HCEC 1CT (cell line): ENCODE results near the gene TBC1D9.

Experiments used
- DNase-seq: peaks from one replicate; pipeline ENCODE4 v3.0.0-alpha.2; 2017

Gene TBC1D9

DNA sequence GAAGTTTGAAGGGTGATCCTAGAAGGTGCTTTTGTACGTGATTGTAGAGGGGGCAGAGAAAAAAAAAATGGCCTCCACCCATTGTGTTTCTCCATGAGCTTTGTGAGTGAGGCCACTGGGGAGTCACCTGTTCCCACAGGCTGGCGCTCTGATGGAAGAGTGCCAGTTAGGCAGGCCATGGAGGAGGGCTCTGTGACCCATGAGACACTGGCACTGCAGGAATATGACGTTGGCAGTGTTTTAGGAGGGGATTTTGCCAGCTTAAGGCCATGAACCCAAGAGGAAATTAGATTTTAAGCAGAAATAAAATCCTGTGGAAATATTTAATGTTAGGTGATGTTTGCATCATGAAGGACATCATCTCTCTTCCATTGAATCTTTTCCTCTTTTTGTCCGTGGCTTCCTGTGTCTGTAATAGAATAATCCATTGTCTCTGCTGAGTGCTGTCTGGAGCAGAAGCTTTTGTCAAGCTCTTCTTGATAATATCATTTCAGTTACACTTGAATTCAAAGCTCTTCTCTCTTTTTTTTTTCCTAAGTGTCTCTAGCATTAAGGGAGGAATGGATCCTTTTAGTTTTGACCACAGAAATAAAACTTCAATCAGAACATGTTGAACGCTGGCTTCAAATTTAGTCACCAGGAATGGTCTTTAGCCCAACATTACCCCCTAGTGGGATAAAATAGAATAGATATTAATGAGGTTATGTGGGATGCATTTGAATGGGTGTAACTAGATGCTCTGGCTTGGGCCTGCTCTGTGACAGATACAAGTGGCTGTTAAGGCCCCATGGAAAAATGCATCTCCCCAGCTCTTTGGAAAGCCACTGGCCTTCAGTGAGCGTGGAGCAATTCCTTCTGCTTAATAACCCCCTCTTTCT lies 146.4 kb downstream of the TBC1D9 start:
- no peak for DNase-seq

DNA sequence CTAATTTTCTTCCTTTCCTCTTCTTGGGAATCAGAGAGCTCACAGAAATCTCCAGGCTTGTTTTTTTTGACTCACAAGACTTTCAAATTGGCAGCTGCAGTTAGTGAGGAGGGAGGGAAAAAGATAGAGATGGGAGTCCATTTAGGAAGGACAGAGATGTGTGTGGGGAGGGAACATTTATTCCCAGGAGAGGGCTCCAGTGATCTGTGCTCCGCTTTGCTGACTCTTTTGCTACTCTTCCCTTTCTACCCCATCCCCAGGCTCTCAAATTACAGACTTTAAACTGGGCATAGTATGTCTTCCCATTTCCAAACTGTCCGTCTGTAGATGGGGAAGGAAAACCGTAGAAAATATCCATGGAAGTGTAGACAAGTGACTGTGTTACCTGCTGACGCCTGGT lies 148.3 kb downstream of the TBC1D9 start:
- no peak for DNase-seq

DNA sequence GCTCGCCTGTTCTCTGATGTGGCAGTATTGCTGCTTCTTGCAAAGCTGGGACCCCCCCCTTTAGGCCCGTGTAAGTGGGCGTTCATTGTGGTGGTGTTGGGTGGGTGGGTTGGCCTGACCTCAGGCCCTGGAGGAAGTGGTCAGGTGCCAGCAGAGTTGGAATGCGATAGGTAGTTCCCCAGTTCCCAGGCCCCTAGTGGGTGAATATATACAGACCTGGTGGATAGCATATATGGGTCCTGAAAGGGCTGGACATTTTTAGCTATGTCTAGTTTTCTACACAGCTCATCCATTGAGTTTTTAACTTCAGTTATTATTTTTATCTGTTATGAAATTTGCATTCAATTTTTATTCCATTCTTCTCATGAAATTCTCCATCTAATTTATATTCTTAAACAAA lies 151.6 kb downstream of the TBC1D9 start:
- DNase-seq, result no peak

DNA sequence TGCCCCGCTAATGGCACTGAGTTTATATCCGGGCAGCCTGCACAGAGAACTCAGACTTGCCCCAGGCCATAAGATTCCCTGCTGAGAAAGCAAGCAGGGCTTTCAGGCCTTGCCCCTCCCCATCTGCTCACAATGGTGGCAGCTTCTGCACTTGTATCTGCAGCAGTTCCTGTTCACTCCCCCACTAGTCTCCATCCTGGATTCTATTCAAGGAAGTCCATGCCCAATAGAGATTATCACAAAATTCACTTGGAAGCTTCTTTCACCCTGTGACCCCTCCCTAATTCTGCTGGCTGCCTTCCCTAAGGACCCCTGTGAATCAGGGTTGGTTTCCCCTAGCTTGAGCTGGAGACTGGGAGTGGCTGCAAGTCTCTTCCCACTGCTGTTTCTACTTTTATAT lies 152.9 kb downstream of the TBC1D9 start:
- no peak for DNase-seq

DNA sequence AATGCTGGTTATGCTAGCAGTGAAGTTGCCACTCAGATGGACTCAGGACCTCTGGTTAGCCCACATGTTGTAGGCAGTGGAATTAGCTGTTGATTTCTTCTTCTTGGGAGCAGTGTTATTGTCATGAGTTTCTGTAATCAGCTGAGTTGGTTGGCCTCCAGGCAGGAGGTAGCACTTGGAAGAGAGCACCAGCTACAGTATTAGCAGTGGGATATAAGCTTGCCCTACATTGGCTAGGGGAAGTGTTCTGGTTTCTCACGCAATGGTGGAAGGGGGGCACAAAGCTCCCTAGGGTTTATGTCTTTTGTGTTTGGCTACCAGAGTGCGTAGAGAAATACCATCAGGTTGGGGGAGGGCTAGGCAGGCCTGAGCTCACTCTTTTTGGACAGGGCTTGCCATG lies 153.5 kb downstream of the TBC1D9 start:
- DNase-seq, result no peak

DNA sequence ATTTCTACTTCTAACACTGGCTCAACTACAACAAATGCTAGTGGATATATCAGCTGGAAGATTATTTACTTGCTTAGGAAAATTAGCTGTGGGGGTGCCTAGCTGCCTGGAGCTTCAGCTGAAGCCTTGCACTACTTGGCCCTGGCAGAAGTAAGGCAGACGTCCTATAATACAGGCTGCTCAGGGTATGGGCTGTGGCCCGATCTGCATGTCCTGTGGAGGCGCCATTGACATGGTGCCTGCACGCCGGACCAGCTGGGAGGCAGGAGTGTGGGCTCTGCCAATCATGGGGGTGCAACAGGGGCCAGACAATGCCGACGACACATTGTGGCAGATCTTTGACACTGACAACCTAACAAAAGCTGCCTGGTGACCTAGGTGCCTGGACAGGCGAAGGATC lies 155.8 kb downstream of the TBC1D9 start:
- no peak for DNase-seq

DNA sequence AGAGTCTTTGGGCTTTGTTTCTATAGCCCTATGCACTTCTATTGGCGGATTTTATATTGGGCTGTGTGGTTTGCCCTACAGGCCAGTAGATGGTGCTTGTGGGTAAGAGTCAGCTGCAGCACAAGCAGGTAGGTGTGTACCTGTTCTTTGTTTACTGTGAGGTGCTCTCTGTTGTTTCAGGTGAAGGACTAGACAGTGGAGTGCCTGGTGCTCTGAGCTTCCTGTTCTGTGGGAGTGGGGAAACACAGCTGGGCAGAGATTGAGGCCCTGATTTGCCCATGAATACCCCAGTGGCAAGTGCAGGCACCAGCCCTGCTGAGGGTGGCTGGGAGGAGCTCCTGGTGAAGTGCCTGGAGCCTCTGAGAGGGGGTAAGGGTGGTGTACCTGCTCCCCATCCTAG lies 161.1 kb downstream of the TBC1D9 start:
- no peak for DNase-seq

DNA sequence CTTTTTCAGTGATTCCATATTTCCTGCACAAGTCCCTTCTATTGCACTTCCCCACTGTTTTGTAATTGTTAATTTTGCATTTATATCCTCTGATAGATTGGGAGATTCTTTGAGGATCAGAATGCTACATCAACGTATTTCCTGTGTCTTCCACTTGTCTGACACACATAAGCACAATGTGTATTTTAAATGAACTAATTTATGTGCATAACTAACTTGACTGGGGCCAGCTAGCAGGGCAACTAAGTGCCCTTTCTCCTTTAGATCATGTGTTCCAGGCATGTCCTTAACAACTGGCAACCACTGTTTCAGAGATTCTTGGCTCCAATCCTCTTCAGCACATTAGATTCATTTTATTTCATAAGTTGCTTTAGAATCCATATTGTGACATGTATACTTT lies 171.7 kb downstream of the TBC1D9 start:
- DNase-seq, result no peak

DNA sequence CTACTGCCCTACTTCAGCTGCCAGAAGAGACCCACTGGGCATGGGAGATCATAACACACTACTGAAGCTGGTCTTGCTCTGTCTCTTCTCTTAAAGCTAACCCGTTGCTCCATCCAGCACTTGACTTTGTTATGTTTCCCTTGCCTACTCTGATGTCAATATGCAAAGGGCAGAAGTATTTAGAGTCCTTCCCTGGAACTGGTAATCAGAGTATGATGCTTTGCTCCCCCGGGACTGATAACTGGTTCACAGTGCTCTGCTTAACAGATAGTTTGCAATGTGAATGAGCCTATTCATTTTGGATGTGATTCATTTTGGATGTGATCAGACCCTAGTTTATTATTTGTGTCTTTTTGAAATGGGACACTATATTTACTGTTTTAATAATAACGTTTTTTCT lies 175.1 kb downstream of the TBC1D9 start:
- DNase-seq, result no peak

DNA sequence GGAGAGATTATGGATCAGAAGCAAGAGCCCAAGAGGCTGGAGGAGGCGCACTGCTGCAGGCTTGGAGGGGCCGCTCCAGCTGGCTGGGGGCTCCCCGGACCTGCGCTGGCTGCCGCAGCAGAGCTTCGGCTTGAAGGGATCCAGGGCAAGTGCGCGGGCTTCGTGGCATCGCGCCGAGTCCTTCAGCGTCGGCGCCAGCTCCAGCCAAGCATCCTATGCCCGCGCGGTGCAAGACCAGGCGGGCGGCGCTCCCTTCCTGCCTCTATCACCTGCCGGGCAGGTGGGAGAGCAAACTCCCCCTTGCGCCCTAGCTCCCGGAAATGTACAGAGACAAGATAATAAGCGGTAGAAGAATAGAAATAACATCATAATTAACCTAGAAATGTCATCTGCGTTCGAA lies 176.9 kb downstream of the TBC1D9 start:
- no peak for DNase-seq

DNA sequence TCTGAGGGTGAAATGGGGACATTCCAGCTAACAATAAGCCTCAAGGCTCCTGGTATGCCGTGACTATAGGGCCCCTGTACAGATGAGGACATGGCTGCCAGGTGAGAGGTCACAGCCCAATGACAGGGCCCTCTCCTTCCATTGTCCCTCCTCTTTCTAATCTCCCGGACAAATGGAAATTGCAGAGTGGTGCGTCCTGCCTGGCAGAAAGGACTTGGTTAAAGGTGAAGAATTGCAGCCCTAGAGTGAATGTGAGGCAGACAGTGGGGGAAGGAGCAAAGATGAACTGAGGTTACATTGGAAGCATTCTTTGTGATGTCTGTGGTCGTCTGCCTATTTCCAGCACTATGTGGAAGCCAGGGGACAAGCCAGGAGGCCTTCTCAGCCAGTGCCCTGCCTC lies 180.7 kb downstream of the TBC1D9 start:
- DNase-seq, result no peak

DNA sequence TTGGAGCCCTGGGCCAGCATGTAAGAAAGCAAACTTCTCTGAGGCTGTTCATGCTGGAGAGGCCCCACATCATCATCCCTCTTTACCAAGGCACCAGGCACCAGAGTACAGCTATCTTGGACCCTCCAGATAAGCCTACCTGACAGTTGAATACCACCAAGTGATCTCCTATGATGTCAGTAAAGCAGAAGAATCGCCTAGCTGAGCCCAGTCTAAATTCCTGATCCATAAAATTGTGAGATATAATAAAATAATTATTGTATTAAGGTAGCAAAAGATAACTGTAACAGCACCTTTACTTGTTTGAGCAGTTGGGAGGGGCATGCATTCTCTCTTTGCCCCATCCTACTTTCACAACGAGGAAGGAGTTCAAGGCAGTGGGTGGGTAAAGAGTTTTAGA lies 184.6 kb downstream of the TBC1D9 start:
- DNase-seq, result no peak
